Measurements from ENCODE around the gene RAD51B.

RAD51B gene

GRCh38 chr14:68672609-68673285 is 853.2 kb downstream of the RAD51B start:
- no peak for TF ChIP-seq CTCF (IDR thresholded peaks at IDR 0.05; ENCODE audit: borderline replicate concordance, insufficient read depth, low read depth, low read length)
- H3K4me3 ChIP-seq (ENCODE audit: low read depth, low read length), result no peak overlapping the region

- H3K4me3 ChIP-seq (ENCODE audit: low read depth, low read length), result no peak overlapping the region
- no peak for TF ChIP-seq CTCF (IDR thresholded peaks at IDR 0.05; ENCODE audit: borderline replicate concordance, insufficient read depth, low read depth, low read length)
Observed at GRCh38 chr14:68673464-68673863, 853.9 kb downstream of the RAD51B start.

GRCh38 chr14:68674538-68675232 is 855.1 kb downstream of the RAD51B start:
- H3K4me3 ChIP-seq (ENCODE audit: low read depth, low read length), result no peak overlapping the region
- TF ChIP-seq CTCF (IDR thresholded peaks at IDR 0.05; ENCODE audit: borderline replicate concordance, insufficient read depth, low read depth, low read length), result no peak

GRCh38 chr14:68675233-68675577 is 855.6 kb downstream of the RAD51B start:
- TF ChIP-seq CTCF (IDR thresholded peaks at IDR 0.05; ENCODE audit: borderline replicate concordance, insufficient read depth, low read depth, low read length), result no peak
- H3K4me3 ChIP-seq (ENCODE audit: low read depth, low read length), result no peak overlapping the region

GRCh38 chr14:68676511-68676943 is 856.9 kb downstream of the RAD51B start:
- no peak overlapping the region for H3K4me3 ChIP-seq (ENCODE audit: low read depth, low read length)
- no peak for TF ChIP-seq CTCF (IDR thresholded peaks at IDR 0.05; ENCODE audit: borderline replicate concordance, insufficient read depth, low read depth, low read length)

GRCh38 chr14:68677476-68677875 is 857.9 kb downstream of the RAD51B start:
- TF ChIP-seq CTCF (IDR thresholded peaks at IDR 0.05; ENCODE audit: borderline replicate concordance, insufficient read depth, low read depth, low read length), result no peak

GRCh38 chr14:68677901-68678300 is 858.3 kb downstream of the RAD51B start:
- no peak overlapping the region for H3K4me3 ChIP-seq (ENCODE audit: low read depth, low read length)
- TF ChIP-seq CTCF (IDR thresholded peaks at IDR 0.05; ENCODE audit: borderline replicate concordance, insufficient read depth, low read depth, low read length), result no peak

More at GRCh38 chr14:68677476-68677875, 857.9 kb downstream of the RAD51B start:
- H3K4me3 ChIP-seq (ENCODE audit: low read depth, low read length), result no peak overlapping the region
